Endometrial microvascular endothelial cells (primary cell): ENCODE measurements around the gene NTMT1. TPM values are rescaled to one million over a fixed set of nuclear protein-coding genes. Genes with fewer than 3 reads are reported as not detected.
"Not testable (repeated sequence)": the region's sequence is repeated elsewhere in the genome, so short reads cannot be mapped to it uniquely, and the experiment has no call there.

Experiments
- in situ Hi-C: cut with HindIII; loops from 2 replicates; pipeline ENCODE4 v1.10.0; 2017; ENCODE audit warnings: low sequenced_read_pairs, low pct_unique_long_range_greater_than_20kb; ENCODE audit errors: inconsistent ontology term
- total RNA-seq: library from RNA; depleted of rRNA; stranded (reverse); fragments of >200 nt; gene quantifications from one replicate; pipeline ENCODE4 v1.2.3, GENCODE V29; 2015; ENCODE audit errors: inconsistent ontology term

The NTMT1 gene
- 64.0 TPM for total RNA-seq

DNA sequence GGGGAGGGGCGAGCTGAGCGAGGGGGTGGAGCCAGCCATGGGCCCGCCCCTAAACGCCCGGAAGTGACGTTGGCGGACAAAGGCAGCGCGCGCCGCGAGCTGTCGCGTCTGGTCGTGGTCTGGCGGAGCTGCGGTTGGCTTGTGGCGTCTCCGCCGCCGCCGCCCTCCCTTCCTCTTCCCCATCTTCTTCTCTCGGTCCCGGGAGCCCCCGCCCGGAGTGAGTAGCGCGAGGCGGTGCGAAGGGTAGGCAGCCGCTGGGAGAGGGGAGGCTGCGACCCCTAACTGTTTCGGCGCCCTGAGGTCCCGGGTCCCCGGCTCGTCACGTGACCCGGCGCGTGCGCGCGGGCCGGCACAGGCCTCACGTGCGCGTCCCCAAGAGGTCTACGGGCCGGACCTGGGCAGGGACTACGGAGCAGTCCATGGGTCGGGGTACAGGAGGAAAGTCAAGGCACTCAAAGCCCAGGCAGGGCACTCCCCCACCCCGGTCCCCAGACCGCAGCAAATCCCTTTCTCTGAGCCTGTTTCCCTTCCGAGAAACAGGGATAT lies at the start of gene NTMT1:
Gene NTMT1 (plus strand): TSS at position 85 of the 546 bp plus-strand sequence. CDS start 6,541 bp downstream, outside the sequence.
- in situ Hi-C loops: loop anchor here (10.0 kb wide), 1 partner anchor 491 kb away; no protein-coding TSS in a partner anchor

DNA sequence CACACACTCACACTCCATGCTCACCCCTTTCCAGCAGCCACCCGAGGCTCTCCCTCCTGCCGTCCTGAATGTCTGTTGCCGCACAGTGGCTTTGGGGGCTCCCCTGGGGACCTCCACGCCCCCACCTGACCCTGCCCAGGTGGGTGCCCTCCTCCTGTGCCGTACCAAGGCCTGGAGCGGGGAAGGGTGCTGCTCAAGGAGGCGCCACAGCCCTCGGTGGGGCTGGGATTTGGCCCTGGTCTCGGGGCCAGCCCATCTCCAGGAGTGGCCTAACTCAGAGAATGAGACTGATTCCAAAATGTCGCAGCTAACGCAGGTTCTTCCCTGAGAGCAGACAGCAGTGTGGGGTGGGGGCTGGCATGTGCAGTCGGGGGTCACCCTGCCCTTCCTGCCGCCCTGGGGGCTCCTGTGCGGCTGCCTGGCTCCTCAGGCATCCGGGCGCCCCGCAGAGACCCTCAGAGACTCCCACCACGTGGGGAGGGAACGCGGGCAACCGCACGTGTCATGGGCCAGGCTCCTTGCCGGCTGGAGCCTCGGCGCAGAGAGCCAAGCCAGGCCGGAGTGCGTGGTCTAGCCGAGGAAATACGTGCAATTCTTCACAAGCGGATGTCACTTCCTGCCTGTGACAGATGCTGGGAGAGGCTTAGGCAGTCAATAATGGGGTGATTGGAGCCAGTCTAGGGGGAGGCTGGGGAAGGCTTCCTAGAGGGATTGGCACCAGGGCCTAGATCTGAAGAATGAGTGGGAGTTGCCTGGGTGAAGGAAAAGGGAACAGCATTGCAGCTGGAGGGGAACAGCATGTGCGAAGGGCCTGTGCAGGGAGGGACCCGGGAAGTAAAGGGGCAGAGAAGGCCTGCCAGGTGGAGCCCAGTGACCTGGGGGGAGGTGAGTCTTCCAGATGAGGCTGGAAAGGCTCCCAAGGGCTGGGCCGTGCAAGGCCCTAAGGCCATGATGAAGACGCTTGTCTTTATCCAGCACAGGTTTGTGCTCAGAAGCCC lies 49.1 kb upstream of the NTMT1 start:
- in situ Hi-C loops: no loop called here

DNA sequence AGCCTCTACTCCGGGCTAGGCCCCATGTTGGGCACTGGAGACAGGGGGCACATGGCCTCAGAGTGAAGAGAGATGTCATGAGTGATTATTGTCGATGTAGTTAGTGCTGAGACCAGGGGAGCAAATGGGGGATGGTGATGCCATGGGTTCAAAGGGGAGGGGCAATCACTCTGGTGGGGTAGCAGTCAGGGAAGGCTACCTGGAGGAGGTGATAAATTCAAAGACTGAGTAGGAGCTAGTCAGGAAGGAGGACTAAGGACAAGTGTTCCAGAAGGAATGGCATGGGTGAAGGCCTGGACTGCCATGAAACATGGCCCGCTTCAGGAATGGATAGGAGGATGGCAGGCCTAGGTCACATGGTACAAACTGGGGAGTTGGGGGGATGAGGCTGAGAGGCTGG lies 46.7 kb upstream of the NTMT1 start:
- in situ Hi-C loops: no loop called here

- in situ Hi-C loops: no loop called here
Observed at GRCh38 chr9:129580211-129580915, 45.6 kb upstream of the NTMT1 start.

- in situ Hi-C loops: no loop called here
Observed at GRCh38 chr9:129581505-129582189, 44.3 kb upstream of the NTMT1 start.

DNA sequence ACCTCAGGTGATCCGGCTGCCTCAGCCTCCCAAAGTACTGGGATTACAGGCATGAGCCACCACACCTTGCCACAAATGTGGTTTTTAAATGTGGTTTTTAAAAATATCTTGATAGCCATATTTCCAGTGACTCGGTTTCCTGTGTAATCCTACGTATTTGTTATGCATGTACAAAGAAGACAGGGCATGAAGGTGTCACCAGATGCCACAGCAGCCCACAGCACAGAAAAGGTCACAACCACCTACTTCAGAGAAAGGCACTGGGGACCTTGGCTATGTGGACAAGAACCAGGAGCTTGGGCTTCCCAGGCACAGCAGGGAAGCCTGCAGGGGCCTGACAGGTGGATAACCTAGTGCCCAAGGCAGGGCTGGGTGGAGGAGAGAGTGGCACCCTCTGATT lies 43.1 kb upstream of the NTMT1 start:
- in situ Hi-C loops: no loop called here

DNA sequence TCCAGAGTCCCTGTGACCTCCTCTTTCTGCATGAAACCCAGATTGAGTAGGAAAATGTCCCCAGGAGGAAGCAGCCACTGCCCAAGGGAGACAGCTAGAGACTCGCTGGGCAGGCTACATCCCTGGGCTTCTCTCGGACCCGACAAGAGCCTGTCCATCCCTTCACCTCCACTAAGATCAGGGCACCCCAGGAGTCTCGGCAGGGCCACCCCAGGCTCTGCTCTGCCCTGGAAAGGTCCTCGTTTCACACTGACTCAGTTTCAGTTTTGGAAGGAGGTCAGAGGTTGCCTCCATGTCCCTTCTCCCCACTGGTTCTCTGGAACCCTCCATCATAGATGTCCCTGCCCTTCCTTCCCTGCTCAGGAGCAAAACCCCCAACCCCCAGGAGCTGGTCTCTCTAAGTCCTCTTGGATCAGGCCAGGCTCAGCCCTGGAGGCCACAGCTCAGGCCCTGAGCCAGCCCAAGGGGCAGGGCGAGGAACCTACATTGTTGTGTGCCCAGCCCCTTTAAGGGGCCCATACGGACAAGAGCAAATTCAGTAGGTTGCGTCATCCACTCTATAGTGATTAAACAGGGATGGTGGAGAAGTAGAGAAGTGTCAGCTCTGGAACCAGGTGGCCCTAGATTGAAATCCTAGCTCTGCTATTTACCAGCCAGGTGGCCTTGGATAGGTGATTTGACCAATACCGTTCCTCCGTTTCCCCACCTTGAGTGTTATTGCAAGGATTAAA lies 42.5 kb upstream of the NTMT1 start:
- in situ Hi-C loops: no loop called here

GRCh38 chr9:129584136-129584535 lies 41.8 kb upstream of the NTMT1 start:
- in situ Hi-C loops: no loop called here

DNA sequence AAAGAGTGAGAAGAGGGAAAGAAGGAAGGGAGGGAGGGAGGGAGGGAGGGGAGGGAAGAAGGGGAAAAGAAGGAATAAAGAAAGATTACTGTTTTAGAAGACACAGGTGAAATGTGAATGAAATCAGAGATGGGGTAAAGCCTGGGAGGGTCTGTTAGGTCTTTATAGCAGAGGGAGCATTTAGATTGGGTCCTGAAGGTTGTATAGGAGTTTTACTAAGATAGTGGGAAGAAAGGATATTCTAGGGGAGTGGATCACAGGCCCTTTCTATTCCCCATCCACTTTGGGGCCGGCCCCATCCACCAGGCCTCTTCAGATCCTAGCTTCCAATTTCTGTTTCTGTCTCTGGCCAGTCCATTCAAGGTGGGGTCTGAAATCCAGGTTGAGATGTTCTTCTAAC lies 40.6 kb upstream of the NTMT1 start:
- in situ Hi-C loops: no loop called here

GRCh38 chr9:129586245-129586644 lies 39.7 kb upstream of the NTMT1 start:
- in situ Hi-C loops: no loop called here

GRCh38 chr9:129586685-129587084 lies 39.3 kb upstream of the NTMT1 start:
- in situ Hi-C loops: no loop called here

- in situ Hi-C loops: no loop called here
Observed at GRCh38 chr9:129587487-129588262, 38.3 kb upstream of the NTMT1 start.

DNA sequence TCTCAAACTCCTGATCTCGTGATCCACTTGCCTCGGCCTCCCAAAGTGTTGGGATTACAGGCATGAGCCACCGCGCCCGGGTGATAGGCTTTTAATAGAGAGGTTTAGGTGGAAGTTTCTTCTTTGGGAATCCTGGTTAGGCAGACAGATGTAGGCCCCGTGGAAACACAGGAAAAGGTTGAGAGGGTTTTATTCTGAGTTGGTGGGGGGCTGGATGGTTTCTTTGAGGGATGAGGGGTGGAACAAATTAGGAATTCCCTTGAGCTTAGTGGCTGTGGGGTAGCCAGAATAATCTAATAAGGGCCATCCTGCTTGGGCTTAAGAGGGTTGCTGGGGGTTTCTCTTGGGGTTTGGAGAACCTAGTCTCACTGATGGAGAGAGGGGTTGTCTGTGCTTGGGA lies 35.5 kb upstream of the NTMT1 start:
- in situ Hi-C loops: no loop called here

DNA sequence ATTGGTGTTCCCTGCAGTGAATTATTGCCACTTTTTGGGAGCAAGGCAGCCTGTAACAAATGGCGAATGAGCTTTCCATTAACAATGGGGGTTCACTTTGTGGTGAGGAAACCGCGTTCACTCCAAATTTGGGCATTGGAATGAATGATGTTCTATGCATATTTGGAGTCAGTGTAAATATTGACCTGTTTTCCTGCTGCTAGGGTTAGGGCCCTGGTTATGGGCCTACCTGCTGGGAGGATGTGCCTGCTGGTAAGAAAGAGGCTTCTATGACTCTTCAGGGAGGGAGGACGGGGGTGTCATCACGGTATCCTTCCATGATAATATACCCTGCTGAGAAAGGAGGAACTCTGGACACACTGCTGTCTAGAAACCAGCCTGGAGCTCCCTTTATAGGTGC lies 34.0 kb upstream of the NTMT1 start:
- in situ Hi-C loops: no loop called here

- in situ Hi-C loops: not testable (repeated sequence)
Observed at GRCh38 chr9:129592790-129593189, 33.2 kb upstream of the NTMT1 start.

DNA sequence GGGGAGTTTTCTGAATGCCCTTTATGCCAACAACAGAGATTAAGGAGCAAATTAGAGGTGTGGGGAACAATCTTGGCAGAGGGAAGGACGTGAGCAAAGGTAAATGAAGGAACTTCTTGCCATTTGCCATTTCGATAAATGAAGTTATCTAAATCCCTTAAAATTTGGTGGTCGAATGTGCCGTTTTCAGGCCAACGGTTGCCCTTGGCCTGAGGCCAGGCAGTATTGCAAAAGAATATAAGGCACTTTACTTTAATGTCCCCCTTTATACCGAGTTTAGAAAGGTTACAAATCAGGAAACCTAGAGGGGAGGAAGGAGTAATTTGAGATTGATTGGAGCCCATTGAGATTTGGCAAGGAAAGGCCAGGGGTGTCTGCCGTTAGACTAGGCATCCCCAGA lies 31.3 kb upstream of the NTMT1 start:
- in situ Hi-C loops: no loop called here

GRCh38 chr9:129595311-129595741 lies 30.6 kb upstream of the NTMT1 start:
- in situ Hi-C loops: no loop called here
